ENCODE data around the gene SELENON. TPM values are rescaled to one million over a fixed set of nuclear protein-coding genes. Genes with fewer than 3 reads are reported as not detected.
A peak's percentile ranks its signal among the peaks of the same experiment; 100 is the strongest.

The SELENON gene
- total and polyA plus RNA-seq, 2 experiments from 2014 or later: 111 to 123 TPM

- H3K4me3 ChIP-seq: no peak overlapping the region
- DNase-seq (ENCODE audit: low read depth in 1 of 2, low spot score in 1 of 2): no peak
- peaks cover 56% of the 10 kb centered on the region for H3K36me3 ChIP-seq
- TF ChIP-seq, protein P1, sequence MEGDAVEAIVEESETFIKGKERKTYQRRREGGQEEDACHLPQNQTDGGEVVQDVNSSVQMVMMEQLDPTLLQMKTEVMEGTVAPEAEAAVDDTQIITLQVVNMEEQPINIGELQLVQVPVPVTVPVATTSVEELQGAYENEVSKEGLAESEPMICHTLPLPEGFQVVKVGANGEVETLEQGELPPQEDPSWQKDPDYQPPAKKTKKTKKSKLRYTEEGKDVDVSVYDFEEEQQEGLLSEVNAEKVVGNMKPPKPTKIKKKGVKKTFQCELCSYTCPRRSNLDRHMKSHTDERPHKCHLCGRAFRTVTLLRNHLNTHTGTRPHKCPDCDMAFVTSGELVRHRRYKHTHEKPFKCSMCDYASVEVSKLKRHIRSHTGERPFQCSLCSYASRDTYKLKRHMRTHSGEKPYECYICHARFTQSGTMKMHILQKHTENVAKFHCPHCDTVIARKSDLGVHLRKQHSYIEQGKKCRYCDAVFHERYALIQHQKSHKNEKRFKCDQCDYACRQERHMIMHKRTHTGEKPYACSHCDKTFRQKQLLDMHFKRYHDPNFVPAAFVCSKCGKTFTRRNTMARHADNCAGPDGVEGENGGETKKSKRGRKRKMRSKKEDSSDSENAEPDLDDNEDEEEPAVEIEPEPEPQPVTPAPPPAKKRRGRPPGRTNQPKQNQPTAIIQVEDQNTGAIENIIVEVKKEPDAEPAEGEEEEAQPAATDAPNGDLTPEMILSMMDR (IDR thresholded peaks at IDR 0.05; ENCODE audit: low read depth, low read length): no peak
- H3K27me3 ChIP-seq: no peaks in the 10 kb centered on the region
- peak overlapping the region; percentile 84 for H3K27ac ChIP-seq
- no peaks in the 10 kb centered on the region for H3K9me3 ChIP-seq (ENCODE audit: low read depth)
- H3K4me1 ChIP-seq (ENCODE audit: low read depth): peaks cover 15% of the 10 kb centered on the region
These were observed 28.5 kb downstream of the SELENON start for GRCh38 chr1:25828491-25828890.

DNA sequence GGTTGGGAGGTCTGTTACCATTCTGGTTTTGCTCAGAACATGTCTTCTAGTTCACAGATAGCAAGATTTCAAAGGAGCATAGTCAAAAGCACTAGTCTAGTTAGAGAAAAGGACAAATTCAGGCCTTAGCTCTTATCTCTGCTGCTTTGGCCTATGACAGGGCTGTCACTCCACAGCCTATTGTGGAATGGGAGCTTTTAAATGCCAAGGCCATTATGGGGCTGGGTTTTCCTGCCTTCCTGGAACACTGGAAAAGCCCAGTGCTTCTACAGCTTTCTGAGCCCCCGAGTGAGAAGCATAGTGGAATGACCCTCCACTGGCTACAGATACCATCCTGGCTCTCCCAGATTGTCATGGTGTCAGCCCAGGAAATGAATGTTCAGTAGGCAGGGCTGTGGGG, 29.1 kb downstream of the SELENON start:
- TF ChIP-seq, protein P1 (IDR thresholded peaks at IDR 0.05; ENCODE audit: low read depth, low read length): no peak
- peaks cover 60% of the 10 kb centered on the region for H3K36me3 ChIP-seq

DNA sequence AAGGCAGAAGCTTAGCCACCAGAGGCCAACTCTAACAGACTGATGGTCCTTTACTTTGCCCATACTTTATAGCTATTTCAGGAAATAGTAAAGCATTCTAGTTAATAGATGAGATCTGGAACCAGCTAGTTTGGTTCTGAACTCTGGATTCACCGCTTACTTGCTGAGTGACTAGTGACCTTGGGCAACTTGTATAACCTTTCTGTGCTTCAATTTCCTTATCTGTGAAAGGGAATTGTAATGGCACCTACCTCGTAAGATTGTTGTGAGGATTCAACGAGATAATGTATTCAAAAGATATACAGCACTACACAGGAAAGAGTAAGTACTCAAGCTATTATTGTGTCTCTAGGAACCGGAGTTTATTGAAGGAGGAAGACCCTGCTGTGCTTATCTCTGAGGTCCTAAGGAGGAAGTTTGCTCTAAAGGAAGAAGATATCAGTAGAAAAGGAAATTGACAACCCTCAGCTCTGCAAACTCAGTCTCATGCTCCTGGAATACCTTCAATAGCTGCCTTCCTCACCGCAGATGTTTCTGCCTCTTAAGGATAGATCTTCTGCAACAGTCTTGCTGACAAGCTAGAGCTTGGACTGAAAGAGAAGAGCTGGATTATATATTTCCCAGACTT, 31.7 kb downstream of the SELENON start:
- TF ChIP-seq, protein P1 (IDR thresholded peaks at IDR 0.05; ENCODE audit: low read depth, low read length): no peak
- H3K27ac ChIP-seq: peak overlapping the region; percentile 62
- H3K4me3 ChIP-seq: no peak overlapping the region
- H3K27me3 ChIP-seq: no peaks in the 10 kb centered on the region
- H3K4me1 ChIP-seq (ENCODE audit: low read depth): peaks cover 15% of the 10 kb centered on the region
- no peaks in the 10 kb centered on the region for H3K9me3 ChIP-seq (ENCODE audit: low read depth)
- DNase-seq (ENCODE audit: low read depth in 1 of 2, low spot score in 1 of 2): no peak
- peaks cover 58% of the 10 kb centered on the region for H3K36me3 ChIP-seq

More for the DNA sequence above, 29.1 kb downstream of the SELENON start:
- H3K9me3 ChIP-seq (ENCODE audit: low read depth): no peaks in the 10 kb centered on the region
- no peaks in the 10 kb centered on the region for H3K27me3 ChIP-seq
- H3K4me3 ChIP-seq: no peak overlapping the region
- H3K27ac ChIP-seq: peak overlapping the region; percentile 84
- peaks cover 15% of the 10 kb centered on the region for H3K4me1 ChIP-seq (ENCODE audit: low read depth)
- DNase-seq (ENCODE audit: low read depth in 1 of 2, low spot score in 1 of 2): peak in 1 of 2 donors; percentile 39

- Histone ChIP-seq H3K36me3 (peaks cover 56% of the 10 kb centered on the region), H3K4me1 (ENCODE audit: low read depth) (peaks cover 15% of the 10 kb centered on the region), H3K4me3 (no peak overlapping the region), H3K27ac (peak overlapping the region; percentile 62), H3K27me3 (no peaks in the 10 kb centered on the region), H3K9me3 (ENCODE audit: low read depth) (no peaks in the 10 kb centered on the region)
- DNase-seq (ENCODE audit: low read depth in 1 of 2, low spot score in 1 of 2): no peak
- TF ChIP-seq, protein P1 (IDR thresholded peaks at IDR 0.05; ENCODE audit: low read depth, low read length): no peak
These were observed 32.5 kb downstream of the SELENON start for GRCh38 chr1:25832336-25833037.

DNA sequence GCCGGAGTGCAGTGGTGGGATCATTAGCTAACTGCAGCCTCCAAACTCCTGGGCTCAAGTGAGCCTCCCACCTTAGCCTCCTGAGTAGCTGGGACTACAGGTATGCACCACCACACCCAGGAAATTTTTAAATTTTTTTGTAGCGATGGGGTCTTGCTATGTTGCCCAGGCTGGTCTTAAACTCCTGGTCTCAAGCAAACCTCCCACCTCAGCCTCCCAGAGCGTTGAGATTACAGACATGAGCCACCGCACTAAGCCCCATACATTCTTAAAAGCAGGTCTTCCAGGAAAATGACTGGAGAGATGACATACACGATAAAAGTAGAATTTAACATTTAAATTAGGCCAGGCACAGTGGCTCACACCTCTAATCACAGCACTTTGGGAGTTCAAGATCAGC, 33.2 kb downstream of the SELENON start:
- H3K27ac ChIP-seq: no peak overlapping the region

More for the DNA sequence above, 33.2 kb downstream of the SELENON start:
- TF ChIP-seq, protein P1 (IDR thresholded peaks at IDR 0.05; ENCODE audit: low read depth, low read length): no peak
- H3K36me3 ChIP-seq: peaks cover 52% of the 10 kb centered on the region
- no peaks in the 10 kb centered on the region for H3K27me3 ChIP-seq
- H3K9me3 ChIP-seq (ENCODE audit: low read depth): no peaks in the 10 kb centered on the region
- DNase-seq (ENCODE audit: low read depth in 1 of 2, low spot score in 1 of 2): no peak
- peaks cover 15% of the 10 kb centered on the region for H3K4me1 ChIP-seq (ENCODE audit: low read depth)
- no peak overlapping the region for H3K4me3 ChIP-seq

Measured in cardiac muscle cell (in vitro differentiated cells and primary cell).